CD4-positive, alpha-beta T cell treated with Interleukin-2 at 100 ng/mL for 4 hours (primary cell): ENCODE measurements around the gene DND1.
"Not testable (repeated sequence)": the region's sequence is repeated elsewhere in the genome, so short reads cannot be mapped to it uniquely, and the experiment has no call there.

Experiments used
- DNase-seq: peaks from one replicate; pipeline ENCODE4 v3.0.0-alpha.2; 2020; ENCODE audit warnings: low spot score

The DND1 gene

GRCh38 chr5:140672455-140673186 lies 755 bp downstream of the DND1 start:
- DNase-seq, result peak; percentile 2

GRCh38 chr5:140671472-140672125 lies 1.8 kb downstream of the DND1 start:
- no peak for DNase-seq

- not testable (repeated sequence) for DNase-seq
Measured at GRCh38 chr5:140671035-140671434, 2.3 kb downstream of the DND1 start.

GRCh38 chr5:140664359-140665119 lies 8.8 kb downstream of the DND1 start, which contains the start of gene WDR55:
Gene WDR55, plus strand, starts transcription at chr5:140664904. Its CDS starts 9 bp downstream, at chr5:140664913.
- DNase-seq, result peak; percentile 94

GRCh38 chr5:140664030-140664358 lies 9.4 kb downstream of the DND1 start:
- DNase-seq, result no peak

- DNase-seq, result not testable (repeated sequence)
Measured at GRCh38 chr5:140660371-140660770, 13.0 kb downstream of the DND1 start.

- DNase-seq, result no peak
Measured at GRCh38 chr5:140658870-140659269, 14.5 kb downstream of the DND1 start.

- no peak for DNase-seq
Measured at GRCh38 chr5:140647042-140647419, 26.3 kb downstream of the DND1 start.

GRCh38 chr5:140642718-140643117 lies 30.7 kb downstream of the DND1 start:
- no peak for DNase-seq

GRCh38 chr5:140641716-140642115 lies 31.7 kb downstream of the DND1 start:
- DNase-seq, result no peak

- peak; percentile 97 for DNase-seq
Measured at GRCh38 chr5:140639148-140639981, 34.0 kb downstream of the DND1 start, which contains the start of gene TMCO6. Gene TMCO6, plus strand, starts transcription at chr5:140639451. Its CDS starts 77 bp downstream, at chr5:140639528.

GRCh38 chr5:140638898-140639147 lies 34.6 kb downstream of the DND1 start:
- DNase-seq, result not testable (repeated sequence)

- no peak for DNase-seq
Measured at GRCh38 chr5:140637371-140638100, 35.8 kb downstream of the DND1 start.

- peak; percentile 37 for DNase-seq
Measured at GRCh38 chr5:140635291-140636257, 37.8 kb downstream of the DND1 start.

GRCh38 chr5:140634103-140634502 lies 39.3 kb downstream of the DND1 start:
- DNase-seq, result no peak

- no peak for DNase-seq
Measured at GRCh38 chr5:140633501-140633900, 39.9 kb downstream of the DND1 start.

GRCh38 chr5:140633021-140633471 lies 40.3 kb downstream of the DND1 start, which contains the start of gene CD14:
Gene CD14, minus strand, starts transcription at chr5:140633175. Its CDS starts 104 bp downstream, at chr5:140633071.
- peak; percentile 7 for DNase-seq

GRCh38 chr5:140632366-140633020 lies 40.9 kb downstream of the DND1 start:
- peak; percentile 42 for DNase-seq

GRCh38 chr5:140631831-140632365 lies 41.5 kb downstream of the DND1 start:
- DNase-seq, result peak; percentile 29
